DOHH2 (cell line): ENCODE measurements around the gene SPIRE2.

Experiments
- H3F3A ChIP-seq: fragments of 200-600 bp; sonication (generic), shearing (Covaris generic); 2 replicates; pipeline ENCODE4 v1.6.0; 2016; ENCODE audit warnings: antibody characterized with exemption, mild to moderate bottlenecking; ENCODE audit not compliant: control insufficient read depth, insufficient read depth
- H3K27ac ChIP-seq: fragments of 200-600 bp; sonication (generic); 2 replicates; pipeline ENCODE4 v1.5.1; 2014; ENCODE audit warnings: low read depth, mild to moderate bottlenecking, low read length, moderate library complexity
- H3K27me3 ChIP-seq: fragments of 200-600 bp; sonication (generic); 2 replicates; pipeline ENCODE4 v1.6.1; 2014; ENCODE audit warnings: mild to moderate bottlenecking, low read length, mixed read lengths; ENCODE audit not compliant: control insufficient read depth
- H3K36me3 ChIP-seq: fragments of 200-600 bp; sonication (generic); 2 replicates; pipeline ENCODE4 v1.6.1; 2014; ENCODE audit warnings: mild to moderate bottlenecking, low read length, moderate library complexity, mixed read lengths; ENCODE audit not compliant: control insufficient read depth
- H3K4me1 ChIP-seq: fragments of 200-600 bp; sonication (generic); 2 replicates; pipeline ENCODE4 v1.6.1; 2014; ENCODE audit warnings: mild to moderate bottlenecking, low read length, mixed read lengths; ENCODE audit not compliant: control insufficient read depth
- H3K4me2 ChIP-seq: fragments of 200-600 bp; sonication (generic); 2 replicates; pipeline ENCODE4 v1.6.0; 2014; ENCODE audit warnings: mild to moderate bottlenecking, low read length, moderate library complexity
- H3K4me3 ChIP-seq: fragments of 200-600 bp; sonication (generic); 2 replicates; pipeline ENCODE4 v1.5.1; 2014; ENCODE audit warnings: mild to moderate bottlenecking, low read length, mixed read lengths
- H3K79me2 ChIP-seq: fragments of 200-600 bp; sonication (generic); 2 replicates; pipeline ENCODE4 v1.6.1; 2014; ENCODE audit warnings: mild to moderate bottlenecking, low read length, mixed read lengths; ENCODE audit not compliant: control insufficient read depth
- H3K9me2 ChIP-seq: fragments of 200-600 bp; sonication (generic); replicated peaks from 2 replicates; pipeline ENCODE4 v1.6.1; 2014; ENCODE audit warnings: mild to moderate bottlenecking, low read length, mixed read lengths; ENCODE audit not compliant: control insufficient read depth
- H3K9me3 ChIP-seq: fragments of 200-600 bp; sonication (generic); 2 replicates; pipeline ENCODE4 v1.6.1; 2014; ENCODE audit warnings: antibody characterized with exemption, low read length, mixed read lengths; ENCODE audit not compliant: control insufficient read depth, insufficient read depth
- H4K20me1 ChIP-seq: fragments of 200-600 bp; sonication (generic); 2 replicates; pipeline ENCODE4 v1.6.0; 2014; ENCODE audit warnings: low read depth, mild to moderate bottlenecking, antibody characterized with exemption, low read length, moderate library complexity; ENCODE audit not compliant: control insufficient read depth, insufficient read depth
- CTCF ChIP-seq: fragments of 200-600 bp; sonication (generic); IDR thresholded peaks from one replicate; pipeline ENCODE4 v1.5.1; 2014; ENCODE audit warnings: antibody characterized with exemption, mild to moderate bottlenecking, low read depth, low read length; ENCODE audit not compliant: poor library complexity, severe bottlenecking
- EZH2phosphoT487 ChIP-seq: fragments of 200-600 bp; sonication (generic); IDR thresholded peaks from 2 replicates; pipeline ENCODE4 v1.6.1; 2017; ENCODE audit warnings: borderline replicate concordance, mild to moderate bottlenecking, antibody characterized with exemption, low read length, moderate library complexity, mixed read lengths

Gene SPIRE2

GRCh38 chr16:89884041-89884421 is 55.8 kb downstream of the SPIRE2 start:
- Histone ChIP-seq H3K4me3 (no peak overlapping the region), H4K20me1 (no peaks in the 10 kb centered on the region), H3K9me2 (no peaks in the 10 kb centered on the region), H3K27me3 (no peaks in the 10 kb centered on the region), H3K4me2 (no peak overlapping the region), H3K4me1 (no peaks in the 10 kb centered on the region), H3K27ac (no peak overlapping the region), H3F3A (no peaks in the 10 kb centered on the region), H3K79me2 (peaks cover 45% of the 10 kb centered on the region), H3K9me3 (no peaks in the 10 kb centered on the region), H3K36me3 (peaks cover 68% of the 10 kb centered on the region)
- no peak for TF ChIP-seq EZH2phosphoT487
- no peak for TF ChIP-seq CTCF

- Histone ChIP-seq H3K4me1 (no peaks in the 10 kb centered on the region), H3F3A (no peaks in the 10 kb centered on the region), H3K9me2 (no peaks in the 10 kb centered on the region), H3K4me2 (no peak overlapping the region), H3K36me3 (peaks cover 65% of the 10 kb centered on the region), H4K20me1 (no peaks in the 10 kb centered on the region), H3K9me3 (no peaks in the 10 kb centered on the region), H3K79me2 (peaks cover 19% of the 10 kb centered on the region), H3K4me3 (no peak overlapping the region), H3K27me3 (no peaks in the 10 kb centered on the region), H3K27ac (no peak overlapping the region)
- TF ChIP-seq EZH2phosphoT487: no peak
- TF ChIP-seq CTCF: no peak
These were observed 59.0 kb downstream of the SPIRE2 start for GRCh38 chr16:89887243-89887642.

GRCh38 chr16:89890200-89890599 is 61.9 kb downstream of the SPIRE2 start:
- H4K20me1 ChIP-seq: no peaks in the 10 kb centered on the region
- H3K36me3 ChIP-seq: peaks cover 72% of the 10 kb centered on the region
- H3K27ac ChIP-seq: no peak overlapping the region

More at GRCh38 chr16:89890200-89890599, 61.9 kb downstream of the SPIRE2 start:
- Histone ChIP-seq H3K27me3 (no peaks in the 10 kb centered on the region), H3K79me2 (peaks cover 3% of the 10 kb centered on the region; the same call in 1 of the 2 replicates), H3K9me2 (no peaks in the 10 kb centered on the region), H3K9me3 (no peaks in the 10 kb centered on the region), H3K4me2 (no peak overlapping the region), H3K4me1 (no peaks in the 10 kb centered on the region), H3F3A (no peaks in the 10 kb centered on the region), H3K4me3 (no peak overlapping the region)
- TF ChIP-seq CTCF (no peak), EZH2phosphoT487 (no peak)
